ENCODE measurements around the gene TNFRSF6B.

Gene TNFRSF6B

DNA sequence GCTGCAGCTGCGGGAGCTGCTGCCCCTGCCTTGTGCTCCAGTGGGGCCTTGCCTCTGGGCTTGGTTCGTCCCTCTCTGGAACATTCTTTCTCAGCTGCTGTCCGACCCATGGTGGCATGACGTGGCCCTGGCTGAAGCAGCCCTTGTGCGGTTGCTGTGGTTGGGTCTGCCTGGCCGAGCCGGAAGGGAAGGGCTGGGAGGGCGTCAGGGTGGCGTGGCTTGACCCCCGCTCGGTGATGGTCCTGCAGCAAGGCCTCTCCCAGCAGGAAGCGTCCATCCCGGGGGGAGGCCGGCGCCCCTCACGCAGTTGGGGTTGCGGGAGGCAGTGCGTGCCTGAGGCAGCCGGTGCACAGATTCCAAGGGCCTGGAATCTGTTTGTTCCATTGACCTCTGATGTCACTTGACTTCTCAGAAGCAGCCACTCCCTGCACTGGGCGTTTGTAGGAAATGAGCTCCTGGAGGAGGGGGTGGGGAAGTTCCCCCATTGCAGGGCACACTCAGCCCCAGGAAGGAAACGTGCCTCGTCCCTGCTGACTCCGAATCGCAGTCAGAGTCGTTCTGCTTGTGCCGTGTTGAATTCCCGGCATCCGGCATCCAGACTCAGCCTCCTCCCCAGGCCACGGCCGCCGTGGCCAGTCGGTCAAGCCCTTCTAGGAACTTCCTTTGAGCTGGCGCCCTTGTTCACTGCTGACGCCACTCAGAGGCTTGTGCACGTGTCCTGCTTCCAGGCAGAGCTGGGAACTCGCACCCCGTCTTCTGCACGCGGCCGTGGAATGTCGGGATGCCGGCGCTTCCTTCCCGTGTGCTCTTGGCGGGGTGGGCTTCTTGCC, 9.7 kb upstream of the TNFRSF6B start:
- no peak for DNase-seq

DNA sequence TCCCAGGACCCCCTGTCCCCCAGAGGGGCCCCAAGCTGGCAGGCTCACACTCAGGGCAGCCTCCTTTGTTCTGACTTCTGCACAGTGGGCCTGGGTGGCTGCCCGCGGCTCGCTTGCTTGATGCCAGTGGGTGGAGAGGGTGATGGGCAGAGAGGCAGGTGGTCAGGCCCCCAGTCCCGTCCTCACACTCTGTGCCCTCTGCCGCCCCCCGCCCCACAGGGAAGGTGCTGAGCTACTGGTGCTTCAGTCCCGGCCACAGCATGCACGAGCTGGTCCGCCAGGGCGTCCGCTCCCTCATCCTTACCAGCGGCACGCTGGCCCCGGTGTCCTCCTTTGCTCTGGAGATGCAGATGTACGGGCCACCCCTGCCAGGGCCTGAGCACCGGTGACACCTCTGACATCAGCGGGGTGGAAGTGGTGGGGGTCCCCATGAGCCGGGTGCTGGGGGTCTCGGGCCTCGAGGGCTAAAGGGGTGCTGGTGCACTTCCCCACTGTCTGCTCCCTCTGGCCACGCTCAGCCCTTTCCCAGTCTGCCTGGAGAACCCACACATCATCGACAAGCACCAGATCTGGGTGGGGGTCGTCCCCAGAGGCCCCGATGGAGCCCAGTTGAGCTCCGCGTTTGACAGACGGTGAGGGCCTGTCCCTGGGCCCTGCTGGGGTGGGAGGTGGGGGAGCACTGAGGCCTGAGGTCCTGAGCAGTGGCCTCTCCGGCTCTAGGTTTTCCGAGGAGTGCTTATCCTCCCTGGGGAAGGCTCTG, 8.9 kb upstream of the TNFRSF6B start:
- no peak for DNase-seq

DNA sequence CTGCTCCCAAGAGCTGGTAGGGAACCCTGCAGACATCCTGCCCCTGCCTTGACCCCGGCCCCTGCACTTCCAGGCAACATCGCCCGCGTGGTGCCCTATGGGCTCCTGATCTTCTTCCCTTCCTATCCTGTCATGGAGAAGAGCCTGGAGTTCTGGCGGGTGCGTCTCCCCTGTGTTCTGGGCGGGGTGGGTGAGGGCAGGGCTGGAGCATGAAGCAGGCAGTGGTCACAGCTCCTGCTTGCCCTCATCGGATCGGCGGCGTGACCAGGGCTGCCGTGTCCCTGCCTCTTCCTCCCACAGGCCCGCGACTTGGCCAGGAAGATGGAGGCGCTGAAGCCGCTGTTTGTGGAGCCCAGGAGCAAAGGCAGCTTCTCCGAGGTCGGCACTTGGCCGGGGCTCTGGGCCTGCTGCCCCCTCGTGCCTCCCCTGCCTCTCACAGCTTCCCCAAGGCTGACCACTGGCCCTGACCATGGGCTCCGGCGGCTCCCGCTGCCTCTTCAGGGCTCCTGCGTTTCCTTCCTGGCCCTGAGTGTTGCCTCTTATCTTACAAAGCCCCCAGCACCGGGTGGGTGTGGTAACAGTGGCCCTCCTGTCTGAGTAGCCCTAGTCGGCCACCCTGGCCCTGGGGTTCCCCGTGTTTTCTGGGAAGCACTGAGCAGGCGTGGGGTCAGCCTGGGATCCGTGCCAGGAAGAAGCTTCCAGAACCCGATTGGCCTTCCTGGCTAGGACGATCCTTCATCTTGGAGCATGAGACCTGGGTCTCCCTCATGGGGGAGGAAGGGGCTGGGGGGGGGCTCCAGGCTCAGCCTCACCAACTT, 8.0 kb upstream of the TNFRSF6B start:
- DNase-seq = no peak

DNA sequence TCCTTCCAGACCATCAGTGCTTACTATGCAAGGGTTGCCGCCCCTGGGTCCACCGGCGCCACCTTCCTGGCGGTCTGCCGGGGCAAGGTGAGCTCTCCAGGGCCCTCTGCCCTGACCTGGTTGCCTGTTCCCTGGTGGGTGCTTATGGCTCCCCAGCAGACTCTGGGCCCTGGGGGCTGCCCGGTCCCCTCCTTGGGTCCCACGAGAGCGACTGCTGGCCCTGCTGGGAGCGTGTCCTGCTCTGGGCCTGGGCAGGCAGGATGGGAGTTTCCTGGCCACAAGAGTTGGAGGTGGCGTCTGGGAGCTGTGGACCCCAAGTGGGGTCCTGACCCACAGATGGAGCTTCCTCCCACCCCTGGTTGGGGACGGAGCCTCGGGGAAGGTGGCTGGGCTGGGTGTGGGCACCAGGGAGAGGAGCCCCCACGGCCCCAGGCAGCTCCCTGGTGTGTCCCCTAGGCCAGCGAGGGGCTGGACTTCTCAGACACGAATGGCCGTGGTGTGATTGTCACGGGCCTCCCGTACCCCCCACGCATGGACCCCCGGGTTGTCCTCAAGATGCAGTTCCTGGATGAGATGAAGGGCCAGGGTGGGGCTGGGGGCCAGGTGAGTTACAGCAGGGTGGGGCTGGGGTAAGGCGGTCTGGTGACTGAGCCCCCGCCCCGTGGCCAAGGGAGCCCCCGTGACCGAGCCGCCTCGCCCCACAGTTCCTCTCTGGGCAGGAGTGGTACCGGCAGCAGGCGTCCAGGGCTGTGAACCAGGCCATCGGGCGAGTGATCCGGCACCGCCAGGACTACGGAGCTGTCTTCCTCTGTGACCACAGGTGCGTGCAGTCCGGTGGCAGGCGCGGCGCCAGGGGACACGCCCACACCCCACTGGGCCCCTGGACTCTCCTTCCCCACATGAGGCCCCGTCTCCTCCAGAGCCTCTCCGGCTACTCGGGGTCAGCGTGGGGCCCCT, 7.1 kb upstream of the TNFRSF6B start:
- no peak for DNase-seq

DNA sequence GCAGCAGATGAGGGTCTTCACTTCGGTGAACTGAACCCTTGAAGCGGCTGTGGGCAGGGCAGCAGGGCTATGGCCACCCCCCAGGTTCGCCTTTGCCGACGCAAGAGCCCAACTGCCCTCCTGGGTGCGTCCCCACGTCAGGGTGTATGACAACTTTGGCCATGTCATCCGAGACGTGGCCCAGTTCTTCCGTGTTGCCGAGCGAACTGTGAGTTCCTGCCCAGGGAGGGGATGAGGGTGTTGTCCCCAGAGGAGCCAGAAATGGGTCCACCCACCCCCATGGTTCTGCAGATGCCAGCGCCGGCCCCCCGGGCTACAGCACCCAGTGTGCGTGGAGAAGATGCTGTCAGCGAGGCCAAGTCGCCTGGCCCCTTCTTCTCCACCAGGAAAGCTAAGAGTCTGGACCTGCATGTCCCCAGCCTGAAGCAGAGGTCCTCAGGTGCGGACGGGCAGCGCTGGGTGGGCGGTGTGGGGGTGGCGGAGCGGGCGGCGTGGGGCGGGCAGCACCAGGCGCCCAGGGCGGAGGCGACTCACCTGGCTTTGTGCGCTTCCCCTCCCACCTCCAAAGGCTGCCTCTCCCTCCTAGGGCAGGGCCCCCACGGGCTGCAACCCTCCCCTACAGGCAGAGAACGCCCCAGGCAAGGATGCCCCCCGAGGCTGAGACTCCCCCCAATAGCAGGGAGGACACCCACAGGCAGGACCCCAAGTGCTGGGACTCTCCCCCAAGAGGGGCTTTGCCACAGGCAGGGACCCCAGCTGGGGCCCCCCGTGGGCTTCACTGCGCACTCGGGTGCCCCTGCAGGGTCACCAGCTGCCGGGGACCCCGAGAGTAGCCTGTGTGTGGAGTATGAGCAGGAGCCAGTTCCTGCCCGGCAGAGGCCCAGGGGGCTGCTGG, 6.2 kb upstream of the TNFRSF6B start:
- DNase-seq = no peak

DNA sequence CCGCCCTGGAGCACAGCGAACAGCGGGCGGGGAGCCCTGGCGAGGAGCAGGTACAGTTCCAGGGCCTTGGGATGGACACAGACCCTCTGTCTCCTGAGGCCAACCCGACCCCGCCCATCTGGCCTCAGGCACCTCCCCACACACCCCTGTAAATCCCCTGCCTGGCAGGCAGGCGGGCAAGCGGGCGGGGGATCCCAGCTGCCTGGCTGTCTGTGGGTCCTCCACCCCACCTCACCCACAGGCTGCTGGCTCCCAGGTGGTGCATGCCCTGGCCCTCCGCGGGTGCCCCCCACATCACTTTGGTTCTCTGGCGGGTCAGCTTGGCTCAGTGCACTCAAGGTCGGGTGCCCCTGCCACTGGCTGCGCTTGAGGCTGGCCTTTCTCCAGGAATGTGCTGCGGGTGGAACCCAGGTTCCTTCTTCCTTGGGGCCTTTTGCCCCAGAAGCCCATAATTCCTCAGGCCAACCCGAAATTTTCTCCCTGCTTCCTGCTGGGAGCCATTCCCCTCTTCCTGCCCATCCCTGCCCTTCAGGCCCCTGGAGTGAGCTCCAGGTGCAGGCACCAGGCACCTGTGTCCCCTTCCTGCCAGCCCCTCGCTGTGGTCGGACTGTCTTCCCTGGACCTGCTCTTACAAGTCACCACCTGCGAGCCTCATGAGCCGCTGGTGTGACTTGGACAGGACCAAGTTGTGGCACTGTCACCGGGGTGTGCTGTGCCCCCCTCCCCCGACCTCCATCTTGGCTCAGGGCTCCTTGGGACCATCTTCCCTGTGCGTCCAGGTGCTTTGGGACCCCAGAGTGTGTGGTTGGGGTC, 5.3 kb upstream of the TNFRSF6B start:
- DNase-seq = no peak

DNA sequence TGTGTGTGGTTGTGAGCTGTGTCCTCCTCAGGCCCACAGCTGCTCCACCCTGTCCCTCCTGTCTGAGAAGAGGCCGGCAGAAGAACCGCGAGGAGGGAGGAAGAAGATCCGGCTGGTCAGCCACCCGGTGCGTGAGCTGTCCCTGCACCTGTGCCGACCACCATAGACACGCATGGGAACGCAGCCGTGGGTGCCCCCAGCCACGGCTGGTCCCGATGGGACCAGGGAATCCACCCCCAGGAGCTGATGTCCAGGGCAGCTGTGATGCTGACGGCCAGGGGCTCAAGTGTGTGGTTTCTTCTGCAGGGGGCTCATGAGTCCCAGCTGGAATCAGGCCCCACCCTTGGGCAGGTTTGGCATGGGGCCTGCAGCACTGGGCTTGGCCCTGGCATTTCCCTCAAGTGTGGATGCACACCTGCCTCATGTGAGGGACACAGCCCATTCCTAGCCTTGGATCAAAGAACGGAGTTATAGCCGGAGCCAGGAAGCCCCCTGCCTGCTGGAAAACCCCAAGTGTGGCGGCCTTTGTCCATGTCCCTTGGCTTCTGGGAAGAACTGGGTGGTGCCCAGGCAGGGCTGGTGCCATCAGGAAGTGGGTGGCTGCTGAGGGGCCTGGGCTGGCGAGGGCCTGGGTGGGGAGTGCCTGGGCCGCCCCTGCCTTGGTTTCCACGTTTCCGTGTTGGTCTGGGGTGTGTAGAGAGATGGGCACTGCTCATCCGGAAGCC, 4.6 kb upstream of the TNFRSF6B start:
- DNase-seq = no peak

DNA sequence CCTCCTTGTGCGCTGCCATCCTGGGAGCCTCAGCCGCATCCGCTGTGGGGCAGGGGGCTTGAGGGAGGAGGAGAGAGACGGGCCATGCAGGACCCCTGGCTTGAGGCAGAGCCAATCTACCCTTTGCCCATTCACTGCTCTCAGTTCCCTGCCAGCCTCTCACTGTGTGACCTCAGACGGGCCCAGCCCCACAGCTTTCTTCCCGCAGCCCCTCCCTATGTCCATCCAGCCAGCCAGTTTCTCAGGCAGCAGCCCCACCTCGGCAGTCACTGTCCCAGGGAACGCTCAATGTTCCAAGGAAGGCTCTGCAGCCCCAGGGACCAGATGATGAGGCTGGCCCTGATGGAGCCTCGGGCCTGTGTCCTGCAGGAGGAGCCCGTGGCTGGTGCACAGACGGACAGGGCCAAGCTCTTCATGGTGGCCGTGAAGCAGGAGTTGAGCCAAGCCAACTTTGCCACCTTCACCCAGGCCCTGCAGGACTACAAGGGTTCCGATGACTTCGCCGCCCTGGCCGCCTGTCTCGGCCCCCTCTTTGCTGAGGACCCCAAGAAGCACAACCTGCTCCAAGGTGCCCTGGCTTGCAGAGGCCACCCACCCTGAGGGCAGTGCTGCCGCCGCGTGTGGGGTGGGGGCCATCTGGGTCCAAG, 3.9 kb upstream of the TNFRSF6B start:
- no peak for DNase-seq

DNA sequence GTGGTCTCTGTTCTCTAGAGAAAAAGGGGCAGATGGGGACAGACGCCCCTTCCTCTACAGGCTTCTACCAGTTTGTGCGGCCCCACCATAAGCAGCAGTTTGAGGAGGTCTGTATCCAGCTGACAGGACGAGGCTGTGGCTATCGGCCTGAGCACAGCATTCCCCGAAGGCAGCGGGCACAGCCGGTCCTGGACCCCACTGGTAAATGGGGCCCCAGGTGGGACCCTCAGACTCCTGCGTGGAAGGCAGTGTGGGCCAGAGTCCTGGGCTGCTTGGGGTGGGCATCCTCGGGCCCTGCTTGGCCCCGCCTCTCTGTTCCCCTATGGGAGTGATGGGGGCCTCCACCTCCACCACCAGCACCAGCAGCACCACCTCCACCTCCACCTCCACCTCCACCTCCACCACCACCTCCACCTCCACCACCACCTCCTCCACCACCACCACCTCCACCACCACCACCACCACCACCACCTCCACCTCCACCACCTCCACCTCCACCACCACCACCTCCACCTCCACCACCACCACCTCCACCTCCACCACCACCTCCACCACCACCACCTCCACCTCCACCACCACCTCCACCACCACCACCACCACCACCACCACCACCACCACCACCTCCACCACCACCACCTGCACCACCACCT, 3.2 kb upstream of the TNFRSF6B start:
- no peak for DNase-seq

DNA sequence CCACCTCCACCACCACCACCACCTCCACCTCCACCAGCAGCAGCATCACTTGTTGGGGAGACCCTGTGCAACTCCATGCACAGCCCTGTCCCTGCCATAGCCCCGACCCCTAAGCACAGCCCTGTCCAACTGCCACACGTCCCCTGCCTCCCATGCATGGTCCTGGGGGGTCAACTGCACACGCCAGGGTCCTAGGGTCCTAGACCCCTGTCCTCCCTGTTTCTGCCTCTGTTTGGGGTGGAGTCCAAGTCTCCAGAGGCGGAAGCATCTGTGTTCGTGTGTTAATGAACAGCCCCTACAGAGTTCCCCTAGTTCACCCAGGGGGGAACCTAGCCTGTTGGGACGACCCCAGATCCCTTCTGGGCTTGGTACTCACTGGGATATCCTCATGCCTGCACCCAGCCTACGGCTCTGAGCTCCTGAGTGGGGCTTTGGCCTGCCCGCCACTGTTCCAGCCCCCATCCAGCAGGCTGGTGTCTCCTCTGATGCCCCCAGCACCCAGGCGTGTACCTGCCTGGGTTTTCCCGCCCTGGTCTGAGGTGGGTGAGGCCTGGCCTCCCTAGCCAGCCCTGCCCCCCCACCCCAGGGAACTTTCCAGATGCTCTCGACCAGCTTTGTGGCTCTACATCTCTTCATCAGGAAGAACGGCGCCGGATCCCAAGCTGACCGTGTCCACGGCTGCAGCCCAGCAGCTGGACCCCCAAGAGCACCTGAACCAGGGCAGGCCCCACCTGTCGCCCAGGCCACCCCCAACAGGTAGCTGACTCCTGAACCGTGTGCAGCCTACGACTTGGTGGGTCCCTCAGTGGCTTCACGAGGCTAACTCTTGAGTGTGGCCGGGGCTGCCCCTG, 2.5 kb upstream of the TNFRSF6B start:
- DNase-seq = no peak

DNA sequence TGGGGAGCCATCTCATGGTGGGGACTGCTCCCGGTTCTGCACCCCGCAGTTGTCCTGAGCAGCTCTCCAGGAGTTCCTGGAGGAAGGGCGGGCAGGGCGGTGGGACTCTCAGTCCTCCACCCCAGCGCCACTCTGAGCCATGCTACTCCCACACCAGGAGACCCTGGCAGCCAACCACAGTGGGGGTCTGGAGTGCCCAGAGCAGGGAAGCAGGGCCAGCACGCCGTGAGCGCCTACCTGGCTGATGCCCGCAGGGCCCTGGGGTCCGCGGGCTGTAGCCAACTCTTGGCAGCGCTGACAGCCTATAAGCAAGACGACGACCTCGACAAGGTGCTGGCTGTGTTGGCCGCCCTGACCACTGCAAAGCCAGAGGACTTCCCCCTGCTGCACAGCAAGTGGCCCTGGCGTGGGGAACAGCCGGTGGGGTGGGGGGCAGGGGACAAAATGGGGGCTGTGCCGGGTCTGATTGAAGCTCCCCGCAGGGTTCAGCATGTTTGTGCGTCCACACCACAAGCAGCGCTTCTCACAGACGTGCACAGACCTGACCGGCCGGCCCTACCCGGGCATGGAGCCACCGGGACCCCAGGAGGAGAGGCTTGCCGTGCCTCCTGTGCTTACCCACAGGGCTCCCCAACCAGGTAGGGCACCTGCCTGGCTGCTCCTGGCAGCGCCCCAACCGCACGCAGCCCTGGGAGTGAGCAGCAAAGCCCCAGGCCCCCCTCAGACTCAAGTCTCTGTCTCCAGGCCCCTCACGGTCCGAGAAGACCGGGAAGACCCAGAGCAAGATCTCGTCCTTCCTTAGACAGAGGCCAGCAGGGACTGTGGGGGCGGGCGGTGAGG, 1.6 kb upstream of the TNFRSF6B start:
- DNase-seq = no peak

DNA sequence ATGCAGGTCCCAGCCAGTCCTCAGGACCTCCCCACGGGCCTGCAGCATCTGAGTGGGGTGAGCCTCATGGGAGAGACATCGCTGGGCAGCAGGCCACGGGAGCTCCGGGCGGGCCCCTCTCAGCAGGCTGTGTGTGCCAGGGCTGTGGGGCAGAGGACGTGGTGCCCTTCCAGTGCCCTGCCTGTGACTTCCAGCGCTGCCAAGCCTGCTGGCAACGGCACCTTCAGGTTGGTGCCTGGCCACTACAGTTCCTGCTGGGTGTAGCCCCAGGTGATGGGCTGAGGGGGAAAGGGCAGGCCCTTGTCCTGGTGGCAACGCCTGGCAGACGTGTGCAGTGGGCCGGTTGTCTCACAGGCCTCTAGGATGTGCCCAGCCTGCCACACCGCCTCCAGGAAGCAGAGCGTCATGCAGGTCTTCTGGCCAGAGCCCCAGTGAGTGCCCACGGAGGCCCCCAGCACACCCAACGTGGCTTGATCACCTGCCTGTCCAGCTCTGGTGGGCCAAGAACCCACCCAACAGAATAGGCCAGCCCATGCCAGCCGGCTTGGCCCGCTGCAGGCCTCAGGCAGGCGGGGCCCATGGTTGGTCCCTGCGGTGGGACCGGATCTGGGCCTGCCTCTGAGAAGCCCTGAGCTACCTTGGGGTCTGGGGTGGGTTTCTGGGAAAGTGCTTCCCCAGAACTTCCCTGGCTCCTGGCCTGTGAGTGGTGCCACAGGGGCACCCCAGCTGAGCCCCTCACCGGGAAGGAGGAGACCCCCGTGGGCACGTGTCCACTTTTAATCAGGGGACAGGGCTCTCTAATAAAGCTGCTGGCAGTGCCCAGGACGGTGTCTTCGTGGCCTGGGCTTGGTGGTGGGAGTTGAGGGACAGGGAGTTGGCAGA, 787 bp upstream of the TNFRSF6B start:
- no peak for DNase-seq

DNA sequence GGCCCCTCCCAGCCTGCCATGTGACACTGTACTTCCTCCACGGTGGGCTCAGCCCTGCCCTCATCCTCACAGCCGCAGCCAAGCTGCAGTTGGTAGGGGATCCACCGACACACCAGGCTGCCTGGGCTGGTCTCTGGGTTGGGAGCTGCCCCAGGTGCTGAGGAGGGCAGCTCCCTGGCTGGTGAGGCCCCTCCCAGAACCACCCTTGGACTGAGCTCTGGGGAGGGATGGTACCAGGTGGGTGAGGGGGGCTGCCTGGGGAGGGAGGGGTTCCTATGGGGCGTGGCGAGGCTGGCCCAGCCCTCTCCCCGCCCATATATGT, 185 bp upstream of the TNFRSF6B start:
- DNase-seq = no peak

DNA sequence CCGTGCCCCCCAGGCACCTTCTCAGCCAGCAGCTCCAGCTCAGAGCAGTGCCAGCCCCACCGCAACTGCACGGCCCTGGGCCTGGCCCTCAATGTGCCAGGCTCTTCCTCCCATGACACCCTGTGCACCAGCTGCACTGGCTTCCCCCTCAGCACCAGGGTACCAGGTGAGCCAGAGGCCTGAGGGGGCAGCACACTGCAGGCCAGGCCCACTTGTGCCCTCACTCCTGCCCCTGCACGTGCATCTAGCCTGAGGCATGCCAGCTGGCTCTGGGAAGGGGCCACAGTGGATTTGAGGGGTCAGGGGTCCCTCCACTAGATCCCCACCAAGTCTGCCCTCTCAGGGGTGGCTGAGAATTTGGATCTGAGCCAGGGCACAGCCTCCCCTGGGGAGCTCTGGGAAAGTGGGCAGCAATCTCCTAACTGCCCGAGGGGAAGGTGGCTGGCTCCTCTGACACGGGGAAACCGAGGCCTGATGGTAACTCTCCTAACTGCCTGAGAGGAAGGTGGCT, 960 bp downstream of the TNFRSF6B start:
- DNase-seq = no peak

DNA sequence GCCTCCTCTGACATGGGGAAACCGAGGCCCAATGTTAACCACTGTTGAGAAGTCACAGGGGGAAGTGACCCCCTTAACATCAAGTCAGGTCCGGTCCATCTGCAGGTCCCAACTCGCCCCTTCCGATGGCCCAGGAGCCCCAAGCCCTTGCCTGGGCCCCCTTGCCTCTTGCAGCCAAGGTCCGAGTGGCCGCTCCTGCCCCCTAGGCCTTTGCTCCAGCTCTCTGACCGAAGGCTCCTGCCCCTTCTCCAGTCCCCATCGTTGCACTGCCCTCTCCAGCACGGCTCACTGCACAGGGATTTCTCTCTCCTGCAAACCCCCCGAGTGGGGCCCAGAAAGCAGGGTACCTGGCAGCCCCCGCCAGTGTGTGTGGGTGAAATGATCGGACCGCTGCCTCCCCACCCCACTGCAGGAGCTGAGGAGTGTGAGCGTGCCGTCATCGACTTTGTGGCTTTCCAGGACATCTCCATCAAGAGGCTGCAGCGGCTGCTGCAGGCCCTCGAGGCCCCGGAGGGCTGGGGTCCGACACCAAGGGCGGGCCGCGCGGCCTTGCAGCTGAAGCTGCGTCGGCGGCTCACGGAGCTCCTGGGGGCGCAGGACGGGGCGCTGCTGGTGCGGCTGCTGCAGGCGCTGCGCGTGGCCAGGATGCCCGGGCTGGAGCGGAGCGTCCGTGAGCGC, 1.6 kb downstream of the TNFRSF6B start:
- no peak for DNase-seq
